ENCODE results near the gene HHATL. TPM values are rescaled to one million over a fixed set of nuclear protein-coding genes. Genes with fewer than 3 reads are reported as not detected.

HHATL gene
- total RNA-seq, 1 experiment from 2014 or later: not detected

- H3K27me3 ChIP-seq: no peaks in the 10 kb centered on the region
- no peak for DNase-seq
- H3K4me3 ChIP-seq: no peak overlapping the region
- H3K9me3 ChIP-seq: no peaks in the 10 kb centered on the region
- H3K36me3 ChIP-seq: no peaks in the 10 kb centered on the region
Observed at GRCh38 chr3:42666577-42666998, 36.0 kb downstream of the HHATL start.

- DNase-seq: no peak
- Histone ChIP-seq H3K27me3 (no peaks in the 10 kb centered on the region), H3K36me3 (no peaks in the 10 kb centered on the region), H3K4me3 (no peak overlapping the region), H3K9me3 (no peaks in the 10 kb centered on the region)
Observed at GRCh38 chr3:42666022-42666421, 36.6 kb downstream of the HHATL start.

DNA sequence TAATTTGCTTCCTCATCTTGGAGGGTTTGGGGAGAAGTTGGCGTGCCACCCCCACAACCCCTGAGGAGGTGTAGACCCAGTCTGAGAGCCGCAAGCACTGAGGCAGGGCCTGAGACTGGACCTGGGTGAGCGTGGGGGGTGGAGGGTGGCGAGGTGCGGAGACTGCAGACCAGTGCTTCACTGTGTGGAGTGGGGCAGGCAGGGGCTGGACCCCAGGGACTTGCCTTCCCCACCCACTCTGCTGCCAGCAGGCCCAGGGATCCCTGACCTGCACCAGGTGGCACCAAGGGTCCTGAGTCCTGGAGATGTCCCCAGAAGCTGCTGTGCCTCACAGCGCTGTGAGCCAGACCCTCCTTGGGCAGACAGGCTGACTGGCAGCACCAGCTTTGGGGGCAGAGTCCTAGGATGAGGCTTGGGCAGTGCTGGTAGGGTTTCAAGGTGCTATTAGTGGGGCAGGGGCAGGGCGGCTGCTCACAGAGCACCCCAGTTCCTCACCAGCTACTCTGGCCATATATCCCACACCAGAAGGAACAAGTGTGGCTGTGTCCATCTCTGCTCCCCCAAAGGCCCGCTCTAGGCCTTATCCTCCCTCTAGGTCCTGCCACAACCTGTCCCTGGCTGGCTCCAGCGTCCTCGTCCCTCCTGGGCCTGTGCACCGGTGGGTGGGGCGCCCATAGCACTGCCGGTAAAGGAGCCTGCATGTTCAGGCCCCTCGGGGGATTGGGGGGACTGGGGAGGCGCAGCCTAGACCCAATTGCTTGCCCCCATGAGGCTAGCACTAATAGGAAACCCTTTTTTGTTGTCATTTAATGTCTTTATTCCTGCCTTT lies 37.3 kb downstream of the HHATL start:
- Histone ChIP-seq H3K4me3 (no peak overlapping the region), H3K36me3 (no peaks in the 10 kb centered on the region), H3K27me3 (no peaks in the 10 kb centered on the region), H3K9me3 (no peaks in the 10 kb centered on the region)
- DNase-seq: no peak

DNA sequence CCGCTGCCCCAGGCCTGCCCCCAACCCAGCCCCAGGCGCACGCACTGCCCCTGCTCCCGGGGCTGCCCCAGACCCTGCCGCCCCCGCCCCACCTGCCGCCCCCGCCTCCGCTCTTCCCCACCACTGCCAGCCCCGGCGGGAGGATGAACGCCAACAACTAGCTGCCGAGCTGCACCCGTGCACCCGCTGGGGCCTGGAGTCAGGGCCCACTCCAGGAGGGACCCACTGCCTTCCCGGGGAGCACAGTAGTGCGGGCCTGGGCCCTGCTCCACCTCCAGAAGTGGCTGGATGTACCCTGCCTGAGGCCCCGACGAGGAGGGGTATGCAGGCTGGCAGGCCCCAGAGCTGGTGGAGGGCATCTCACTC lies 38.2 kb downstream of the HHATL start:
- Histone ChIP-seq H3K4me3 (no peak overlapping the region), H3K9me3 (no peaks in the 10 kb centered on the region), H3K27me3 (no peaks in the 10 kb centered on the region), H3K36me3 (peaks cover 4% of the 10 kb centered on the region)
- no peak for DNase-seq

DNA sequence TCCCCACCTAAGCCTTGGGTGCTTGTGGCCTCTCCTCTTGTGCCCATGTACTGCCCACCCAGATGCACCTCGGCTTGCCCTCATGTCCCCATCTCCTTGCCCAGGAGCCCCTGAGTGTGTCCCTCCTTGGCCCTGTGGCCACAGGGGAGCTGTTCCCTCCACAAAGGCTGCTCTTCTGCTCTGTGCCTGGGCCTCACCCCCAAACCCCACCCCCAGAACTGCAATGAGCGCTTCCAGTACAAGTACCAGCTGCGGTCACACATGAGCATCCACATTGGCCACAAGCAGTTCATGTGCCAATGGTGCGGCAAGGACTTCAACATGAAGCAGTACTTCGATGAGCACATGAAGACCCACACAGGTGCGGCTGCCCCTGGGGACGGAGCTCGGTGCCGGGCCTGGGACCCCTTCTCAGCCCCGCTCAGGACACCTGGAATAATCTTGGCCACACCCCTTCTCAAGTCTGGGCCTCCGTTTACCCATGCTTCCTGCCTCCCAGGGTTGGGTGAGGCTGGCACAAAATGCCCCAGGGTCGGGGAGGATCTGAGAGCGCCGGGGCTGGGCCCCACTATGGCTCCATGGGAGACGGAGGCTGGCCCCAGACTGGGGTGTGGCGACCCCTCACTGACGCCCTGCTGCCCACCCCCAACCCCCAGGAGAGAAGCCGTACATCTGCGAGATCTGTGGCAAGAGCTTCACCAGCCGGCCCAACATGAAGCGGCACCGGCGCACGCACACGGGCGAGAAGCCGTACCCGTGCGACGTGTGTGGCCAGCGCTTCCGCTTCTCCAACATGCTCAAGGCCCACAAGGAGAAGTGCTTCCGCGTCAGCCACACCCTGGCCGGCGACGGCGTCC lies 38.8 kb downstream of the HHATL start:
- Histone ChIP-seq H3K36me3 (peaks cover 4% of the 10 kb centered on the region), H3K27me3 (no peaks in the 10 kb centered on the region), H3K4me3 (no peak overlapping the region), H3K9me3 (no peaks in the 10 kb centered on the region)
- DNase-seq: no peak

GRCh38 chr3:42662813-42663535 lies 39.6 kb downstream of the HHATL start:
- no peak for DNase-seq
- Histone ChIP-seq H3K4me3 (no peak overlapping the region), H3K9me3 (no peaks in the 10 kb centered on the region), H3K36me3 (peaks cover 6% of the 10 kb centered on the region), H3K27me3 (no peaks in the 10 kb centered on the region)

- Histone ChIP-seq H3K27me3 (no peaks in the 10 kb centered on the region), H3K9me3 (no peaks in the 10 kb centered on the region), H3K36me3 (peaks cover 6% of the 10 kb centered on the region), H3K4me3 (no peak overlapping the region)
- DNase-seq: no peak
Observed at GRCh38 chr3:42662037-42662812, 40.4 kb downstream of the HHATL start.

DNA sequence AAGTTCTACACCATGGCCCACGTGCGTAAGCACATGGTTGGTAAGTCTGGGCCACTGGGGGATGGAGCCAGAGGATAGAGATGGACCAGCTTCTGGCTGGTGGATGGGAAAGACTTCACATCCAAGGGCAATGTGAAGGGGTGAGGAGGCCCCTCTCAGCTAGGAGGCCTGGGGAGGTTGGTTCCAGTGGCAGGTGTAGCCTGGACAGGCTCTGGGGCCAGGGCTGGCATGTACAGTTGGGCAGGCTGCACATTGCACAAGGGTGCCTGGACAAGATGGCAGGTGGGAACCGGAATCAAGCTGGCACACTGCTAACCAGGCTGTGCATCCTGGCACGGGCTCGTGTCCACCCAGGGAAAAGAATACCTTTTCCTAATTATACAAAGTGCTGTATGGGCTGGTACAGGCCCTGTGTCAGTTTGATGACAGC lies 41.0 kb downstream of the HHATL start:
- Histone ChIP-seq H3K36me3 (peaks cover 6% of the 10 kb centered on the region), H3K27me3 (no peaks in the 10 kb centered on the region), H3K9me3 (no peaks in the 10 kb centered on the region), H3K4me3 (no peak overlapping the region)
- no peak for DNase-seq

DNA sequence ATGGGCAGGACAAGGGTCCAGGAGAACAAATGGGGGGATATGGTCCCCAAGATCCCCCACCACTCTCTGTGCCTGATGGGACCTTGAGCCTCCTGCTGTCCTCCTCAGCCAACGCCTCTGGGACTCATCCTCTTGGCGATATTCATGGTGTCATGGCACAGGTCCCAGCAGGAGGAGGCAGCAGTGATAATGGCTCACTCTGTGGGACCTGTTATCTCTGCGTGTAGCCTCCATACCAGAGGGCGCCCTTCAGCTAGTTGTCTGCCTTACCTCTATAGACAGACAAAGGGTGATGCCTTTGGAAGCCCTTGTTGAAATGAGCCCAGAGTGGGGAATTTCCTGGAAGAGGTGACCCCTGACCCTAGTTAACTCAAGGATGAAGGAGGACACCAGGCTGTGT lies 41.7 kb downstream of the HHATL start:
- Histone ChIP-seq H3K27me3 (no peaks in the 10 kb centered on the region), H3K9me3 (no peaks in the 10 kb centered on the region), H3K4me3 (no peak overlapping the region), H3K36me3 (peaks cover 6% of the 10 kb centered on the region)
- DNase-seq: no peak

DNA sequence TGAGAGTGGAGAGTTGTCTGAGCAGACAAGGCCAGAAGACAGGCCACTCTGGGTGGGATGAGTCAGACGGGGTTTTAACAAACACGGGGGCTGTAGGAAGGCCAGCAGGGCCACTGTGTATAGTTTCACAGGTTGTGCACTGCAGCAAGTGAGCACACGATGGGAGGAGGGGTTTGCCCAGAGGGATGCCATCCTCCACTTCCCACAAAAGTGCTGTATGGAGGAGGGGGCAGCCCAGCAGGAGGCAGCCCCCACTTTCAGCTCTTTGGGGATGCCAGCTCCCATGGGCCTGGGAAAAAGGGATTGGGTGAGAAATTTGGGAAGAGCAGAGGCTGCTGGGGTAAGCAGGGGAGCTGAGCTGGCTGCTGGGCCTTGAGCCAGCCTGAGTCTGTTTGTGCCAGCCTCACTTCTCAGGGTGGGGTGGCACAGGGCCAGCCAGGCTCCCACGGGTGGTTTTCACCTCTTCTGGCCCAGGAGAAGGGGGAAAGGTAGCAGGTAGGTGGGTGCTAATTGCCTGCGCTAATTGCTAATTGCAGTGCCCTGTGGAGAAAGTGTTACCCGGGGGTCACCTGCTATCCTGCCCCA lies 42.4 kb downstream of the HHATL start:
- no peak overlapping the region for H3K4me3 ChIP-seq
- no peak for DNase-seq
- peaks cover 6% of the 10 kb centered on the region for H3K36me3 ChIP-seq
- H3K9me3 ChIP-seq: no peaks in the 10 kb centered on the region
- no peaks in the 10 kb centered on the region for H3K27me3 ChIP-seq

DNA sequence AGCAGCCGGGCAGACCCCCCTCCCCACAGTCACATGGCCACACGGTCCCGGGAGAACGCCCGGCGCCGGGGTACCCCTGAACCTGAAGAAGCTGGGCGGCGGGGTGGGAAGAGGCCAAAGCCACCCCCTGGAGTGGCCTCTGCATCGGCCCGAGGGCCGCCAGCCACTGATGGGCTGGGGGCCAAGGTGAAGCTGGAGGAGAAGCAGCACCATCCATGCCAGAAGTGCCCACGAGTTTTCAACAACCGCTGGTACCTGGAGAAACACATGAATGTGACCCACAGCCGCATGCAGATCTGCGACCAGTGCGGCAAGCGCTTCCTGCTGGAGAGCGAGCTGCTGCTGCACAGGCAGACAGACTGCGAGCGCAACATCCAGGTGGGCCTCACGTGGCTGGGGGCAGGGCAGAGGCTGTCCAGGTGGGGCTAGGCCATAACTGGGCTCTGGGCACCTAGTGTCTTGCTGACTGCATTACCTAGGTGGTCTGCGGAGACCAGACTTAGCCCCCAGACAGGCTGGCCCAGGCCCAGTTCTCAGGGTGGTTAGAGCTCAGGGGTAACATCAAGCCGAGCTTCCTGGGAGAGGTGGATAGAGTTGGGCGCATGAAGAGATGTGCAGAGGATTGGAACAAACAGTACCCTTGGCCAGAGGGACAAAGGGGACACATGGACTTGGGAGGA lies 43.0 kb downstream of the HHATL start:
- no peaks in the 10 kb centered on the region for H3K27me3 ChIP-seq
- no peak overlapping the region for H3K4me3 ChIP-seq
- peaks cover 6% of the 10 kb centered on the region for H3K36me3 ChIP-seq
- no peak for DNase-seq
- H3K9me3 ChIP-seq: no peaks in the 10 kb centered on the region

GRCh38 chr3:42658771-42659390 lies 43.7 kb downstream of the HHATL start:
- no peak for DNase-seq
- Histone ChIP-seq H3K36me3 (peaks cover 6% of the 10 kb centered on the region), H3K27me3 (no peaks in the 10 kb centered on the region), H3K9me3 (no peaks in the 10 kb centered on the region), H3K4me3 (no peak overlapping the region)

DNA sequence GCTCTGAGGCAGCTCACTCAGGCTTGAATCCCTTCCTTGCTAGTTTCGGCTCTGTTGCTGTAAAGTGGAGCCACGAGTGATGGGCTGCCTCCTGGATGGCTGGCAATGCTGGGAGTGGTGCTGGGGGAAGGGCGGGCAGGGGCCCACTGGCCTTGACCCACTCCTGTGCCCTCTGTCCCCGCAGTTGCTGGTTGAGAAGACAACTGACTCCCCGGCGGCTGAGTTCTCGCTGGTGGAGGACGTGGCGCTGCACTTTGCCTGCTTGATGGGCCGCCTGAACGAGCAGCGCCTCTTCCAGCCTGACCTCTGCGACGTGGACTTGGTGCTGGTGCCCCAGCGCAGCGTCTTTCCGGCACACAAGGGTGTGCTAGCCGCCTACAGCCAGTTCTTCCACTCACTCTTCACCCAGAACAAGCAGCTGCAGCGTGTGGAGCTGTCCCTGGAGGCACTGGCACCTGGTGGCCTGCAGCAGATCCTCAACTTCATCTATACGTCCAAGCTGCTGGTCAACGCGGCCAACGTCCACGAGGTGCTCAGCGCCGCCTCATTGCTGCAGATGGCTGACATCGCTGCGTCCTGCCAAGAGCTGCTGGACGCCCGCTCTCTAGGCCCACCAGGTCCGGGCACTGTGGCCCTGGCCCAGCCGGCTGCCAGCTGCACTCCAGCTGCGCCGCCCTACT lies 44.4 kb downstream of the HHATL start:
- Histone ChIP-seq H3K27me3 (no peaks in the 10 kb centered on the region), H3K4me3 (no peak overlapping the region), H3K9me3 (no peaks in the 10 kb centered on the region), H3K36me3 (peaks cover 6% of the 10 kb centered on the region)
- DNase-seq: no peak

GRCh38 chr3:42657675-42658074 lies 44.9 kb downstream of the HHATL start:
- DNase-seq: no peak
- H3K9me3 ChIP-seq: no peaks in the 10 kb centered on the region
- no peaks in the 10 kb centered on the region for H3K27me3 ChIP-seq
- H3K36me3 ChIP-seq: peaks cover 6% of the 10 kb centered on the region
- H3K4me3 ChIP-seq: no peak overlapping the region
